Inflammatory macrophage treated with lipopolysaccharide for 4 hours (primary cell): ENCODE measurements around the gene ENO3.
A peak's percentile ranks its signal among the peaks of the same experiment; 100 is the strongest.

Experiments
- DNase-seq: peaks from one replicate; pipeline ENCODE4 v3.0.0-alpha.2; 2020

The ENO3 gene

GRCh38 chr17:4978726-4979125 is 27.8 kb downstream of the ENO3 start:
- DNase-seq: peak; percentile 72

GRCh38 chr17:4980644-4981216 is 29.8 kb downstream of the ENO3 start:
- DNase-seq: peak; percentile 61

- peak; percentile 46 for DNase-seq
Measured at GRCh38 chr17:4982305-4982704, 31.4 kb downstream of the ENO3 start.

- DNase-seq: peak; percentile 29
Measured at GRCh38 chr17:4986403-4986802, 35.5 kb downstream of the ENO3 start.

GRCh38 chr17:4986951-4987766 is 36.2 kb downstream of the ENO3 start, which contains the start of gene CAMTA2:
Gene CAMTA2, minus strand, starts transcription at chr17:4987675. Its CDS starts 1,453 bp downstream, at chr17:4986222.
- DNase-seq: peak; percentile 82

GRCh38 chr17:4987767-4988567 is 37.0 kb downstream of the ENO3 start:
- peak; percentile 48 for DNase-seq

GRCh38 chr17:4994081-4994595 is 43.2 kb downstream of the ENO3 start:
- no peak for DNase-seq

GRCh38 chr17:4997302-4998026 is 46.5 kb downstream of the ENO3 start, which contains the start of the genes INCA1 and KIF1C:
Gene INCA1, minus strand, starts transcription at chr17:4997522. Its CDS starts 3,085 bp downstream, at chr17:4994437.
Gene KIF1C, plus strand, starts transcription at chr17:4997950. Its CDS starts 2,297 bp downstream, at chr17:5000247.
- peak; percentile 91 for DNase-seq

- DNase-seq: no peak
Measured at GRCh38 chr17:4998027-4998731, 47.3 kb downstream of the ENO3 start.

- peak; percentile 10 for DNase-seq
Measured at GRCh38 chr17:4998732-4999429, 48.0 kb downstream of the ENO3 start.

- DNase-seq: no peak
Measured at GRCh38 chr17:4999430-5000093, 48.6 kb downstream of the ENO3 start.

- DNase-seq: no peak
Measured at GRCh38 chr17:5000237-5000639, 49.3 kb downstream of the ENO3 start.

GRCh38 chr17:5002121-5002788 is 51.3 kb downstream of the ENO3 start:
- no peak for DNase-seq

GRCh38 chr17:5003214-5003867 is 52.4 kb downstream of the ENO3 start:
- no peak for DNase-seq
